B cell (primary cell): ENCODE measurements around the gene NCSTN.

Experiments used
- CTCF ChIP-seq: fragments of 200-600 bp; IDR thresholded peaks from one replicate; pipeline ENCODE4 v1.8.0; 2022; ENCODE audit warnings: antibody characterized with exemption, mild to moderate bottlenecking
- EZH2 ChIP-seq: IDR thresholded peaks from 2 replicates; pipeline ENCODE4 v1.6.1; 2012; ENCODE audit warnings: borderline replicate concordance, low read depth, mild to moderate bottlenecking, moderate library complexity, low read length; ENCODE audit not compliant: insufficient read depth, poor library complexity, severe bottlenecking

DNA sequence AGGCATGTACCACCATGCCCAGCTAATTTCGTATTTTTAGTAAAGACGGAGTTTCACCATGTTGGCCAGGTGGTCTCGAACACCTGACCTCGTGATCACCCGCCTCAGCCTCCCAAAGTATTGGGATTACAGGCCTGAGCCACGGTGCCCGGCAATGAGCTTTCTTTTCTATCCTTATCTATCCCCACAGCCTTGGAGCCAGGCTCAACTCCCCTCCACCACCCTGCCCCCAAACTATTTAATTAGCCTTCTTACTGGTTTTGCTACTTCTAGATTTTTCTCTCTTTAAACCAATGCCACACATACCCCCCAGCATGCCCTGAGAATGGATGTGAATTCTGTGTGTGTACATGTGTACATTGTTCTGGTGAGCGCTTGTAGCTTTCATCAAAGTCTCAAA lies 51.5 kb downstream of the NCSTN start:
- TF ChIP-seq CTCF (no peak), EZH2 (no peak)
